GOT3 (cell line): ENCODE results near the gene PPP2R2D.

Experiments
- DNase-seq: peaks from one replicate; lab custom pipeline; 2025; ENCODE audit warnings: mixed read lengths; lab: John Stamatoyannopoulos, UW

PPP2R2D gene

GRCh38 chr10:131889755-131890154 is 11.1 kb upstream of the PPP2R2D start:
- no peak for DNase-seq

- no peak for DNase-seq
Measured at GRCh38 chr10:131890276-131891195, 10.3 kb upstream of the PPP2R2D start.

- no peak for DNase-seq
Measured at GRCh38 chr10:131891196-131891928, 9.4 kb upstream of the PPP2R2D start.

DNA sequence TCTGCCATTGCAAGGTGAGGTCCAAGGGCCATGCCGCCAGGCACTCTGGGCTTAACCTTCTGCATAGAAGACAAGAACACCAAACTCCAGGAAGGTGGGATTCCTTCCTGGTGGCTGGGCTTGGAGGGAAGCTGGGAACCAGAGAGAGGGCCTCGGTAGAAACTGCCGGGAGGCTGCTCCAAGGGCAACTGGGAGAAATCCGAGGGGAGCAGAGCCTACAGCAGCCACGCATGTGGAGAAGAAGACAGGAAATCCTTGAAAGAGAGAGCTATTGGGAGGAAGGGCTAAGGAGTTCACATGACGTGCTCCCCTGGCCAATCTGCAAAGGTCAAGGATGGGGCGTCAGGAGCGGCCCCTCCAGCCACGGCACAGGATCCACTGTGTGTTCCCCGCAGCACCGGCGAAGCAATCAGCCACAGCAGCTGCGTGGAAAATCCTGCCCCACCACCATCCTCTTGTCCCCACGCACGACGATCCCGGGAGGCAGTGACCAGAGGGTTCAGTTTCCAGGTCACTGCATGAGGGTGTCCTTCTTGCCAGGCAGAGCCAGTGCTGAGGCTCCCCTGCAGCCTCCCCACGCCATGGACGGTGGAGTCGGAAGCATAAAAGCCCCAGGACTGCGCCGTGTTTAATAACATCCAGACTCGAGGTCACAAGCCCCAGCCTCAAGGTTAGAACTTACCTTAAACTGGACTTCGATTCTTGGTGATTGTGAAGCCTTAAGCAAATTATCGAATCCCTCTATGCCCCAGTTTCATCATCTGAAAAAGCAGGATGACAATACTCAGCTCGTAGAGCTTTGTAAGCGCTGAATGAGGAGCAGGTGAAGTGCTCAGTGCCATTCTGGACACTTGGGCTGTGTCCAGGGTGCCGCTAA is 8.6 kb upstream of the PPP2R2D start:
- DNase-seq = no peak

GRCh38 chr10:131892806-131893675 is 7.8 kb upstream of the PPP2R2D start:
- DNase-seq = no peak

GRCh38 chr10:131895116-131895515 is 5.7 kb upstream of the PPP2R2D start:
- no peak for DNase-seq

DNA sequence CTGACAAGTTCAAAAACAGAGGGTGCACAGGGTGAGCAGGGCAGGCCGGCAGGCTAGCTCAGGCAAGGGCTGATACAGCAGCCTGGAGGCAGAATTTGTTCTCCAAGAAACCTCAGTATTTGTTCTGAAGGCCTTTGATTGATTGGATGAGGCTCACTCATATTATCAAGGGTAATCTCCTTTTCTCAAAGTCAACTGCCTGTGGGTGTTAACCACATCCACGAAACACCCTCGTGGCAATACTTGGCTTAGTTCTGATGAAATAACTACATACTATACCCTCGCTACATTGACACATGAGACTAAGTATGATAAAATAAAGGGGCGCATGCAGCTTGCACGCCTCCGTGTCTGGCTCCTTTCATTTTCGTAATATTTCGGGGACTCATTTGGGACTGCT is 4.4 kb upstream of the PPP2R2D start:
- DNase-seq = no peak

DNA sequence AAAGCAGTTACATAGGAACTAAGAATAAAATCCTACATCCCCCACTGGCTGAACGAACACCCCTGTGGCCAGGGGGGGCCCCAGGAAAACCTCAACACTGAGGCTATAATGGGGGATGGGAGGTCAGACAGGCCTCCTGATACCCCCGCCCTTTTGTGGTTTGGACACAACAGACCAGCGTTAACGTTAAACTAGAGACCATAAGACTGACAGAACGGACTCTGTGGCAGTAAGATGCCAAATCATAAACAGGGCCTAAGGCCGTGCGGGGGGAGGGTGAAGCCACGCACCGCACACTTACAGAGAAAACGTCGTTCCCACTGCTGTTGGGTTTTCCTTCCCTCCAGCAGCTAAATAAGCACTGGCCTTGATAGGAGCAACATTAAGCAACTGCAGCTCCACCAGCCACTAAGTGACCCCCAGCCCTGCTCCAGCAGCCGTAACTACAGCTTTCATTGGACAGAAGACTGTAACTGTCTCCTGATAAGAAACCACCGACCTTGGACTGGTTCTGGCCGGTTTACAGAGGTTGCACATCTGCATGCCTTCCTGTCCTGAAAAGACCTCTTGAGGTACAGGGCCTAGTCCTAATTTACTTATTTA is 3.4 kb upstream of the PPP2R2D start:
- DNase-seq = no peak

DNA sequence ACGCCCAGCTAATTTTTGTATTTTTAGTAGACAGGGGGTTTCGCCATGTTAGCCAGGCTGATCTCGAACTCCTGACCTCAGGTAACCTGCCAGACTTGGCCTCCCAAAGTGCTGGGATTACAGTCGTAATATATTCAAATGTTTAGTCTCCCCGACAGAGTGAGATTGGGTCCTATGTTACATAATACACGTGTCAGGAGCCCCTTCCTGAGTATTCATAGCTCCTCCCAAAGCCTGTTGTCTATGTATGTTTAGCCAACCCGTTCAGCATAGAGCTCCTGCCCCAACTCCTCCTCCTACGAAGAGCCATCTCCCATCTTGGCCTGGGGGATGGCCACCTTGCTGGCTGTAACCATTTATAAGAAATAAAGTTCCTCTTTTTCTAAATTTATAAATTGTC is 2.7 kb upstream of the PPP2R2D start:
- DNase-seq = no peak

GRCh38 chr10:131898713-131899112 is 2.1 kb upstream of the PPP2R2D start:
- no peak for DNase-seq

DNA sequence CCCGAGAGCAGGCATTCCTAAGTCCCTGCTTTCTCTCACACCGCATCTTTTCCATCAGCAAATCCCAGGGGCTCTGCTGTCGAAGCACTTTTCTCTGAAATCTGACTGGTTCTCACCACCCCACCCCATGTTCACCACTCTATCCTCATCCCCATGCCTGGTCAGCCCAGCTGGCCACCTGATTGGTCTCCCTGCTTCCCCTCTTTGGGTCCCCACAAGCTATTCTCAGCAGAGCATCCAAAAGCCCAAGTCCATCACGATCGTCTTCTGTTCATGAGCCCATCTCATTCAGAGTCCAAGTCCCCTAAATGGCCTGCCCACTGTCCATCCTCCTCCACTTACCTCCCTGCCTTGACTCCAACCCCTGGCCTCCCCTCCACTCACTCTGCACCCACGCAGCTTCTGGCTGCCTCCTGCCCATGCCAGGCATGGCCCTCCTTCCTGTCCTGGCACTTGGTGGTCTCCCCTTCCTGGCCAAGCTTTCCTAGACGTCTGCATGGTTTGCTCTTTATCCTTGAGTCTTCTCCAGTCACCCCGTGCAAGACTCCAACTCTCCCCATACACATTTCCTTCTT is 1.6 kb upstream of the PPP2R2D start:
- no peak for DNase-seq

- no peak for DNase-seq
Measured at GRCh38 chr10:131899695-131900349, 986 bp upstream of the PPP2R2D start.

GRCh38 chr10:131901181-131901829 is 497 bp downstream of the PPP2R2D start:
- no peak for DNase-seq

- no peak for DNase-seq
Measured at GRCh38 chr10:131902211-131902610, 1.4 kb downstream of the PPP2R2D start.

DNA sequence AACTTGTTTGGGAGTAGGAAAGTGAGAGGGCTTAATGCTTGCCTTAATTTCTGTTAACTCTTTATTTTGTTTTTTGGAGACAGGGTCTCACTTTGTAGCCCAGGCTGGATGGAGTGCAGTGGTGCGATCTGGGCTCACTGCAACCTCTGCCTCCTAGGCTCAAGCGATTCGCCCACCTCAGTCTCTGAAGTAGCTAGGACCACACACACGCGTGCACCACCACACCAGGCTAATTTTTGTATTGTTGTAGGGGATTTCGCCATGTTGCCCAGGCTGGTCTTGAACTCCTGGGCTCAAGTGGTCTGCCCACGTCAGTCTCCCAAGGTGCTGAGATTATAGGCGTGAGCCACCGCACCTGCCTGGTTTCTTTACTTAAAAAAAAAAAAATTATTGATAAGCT is 1.9 kb downstream of the PPP2R2D start:
- no peak for DNase-seq

DNA sequence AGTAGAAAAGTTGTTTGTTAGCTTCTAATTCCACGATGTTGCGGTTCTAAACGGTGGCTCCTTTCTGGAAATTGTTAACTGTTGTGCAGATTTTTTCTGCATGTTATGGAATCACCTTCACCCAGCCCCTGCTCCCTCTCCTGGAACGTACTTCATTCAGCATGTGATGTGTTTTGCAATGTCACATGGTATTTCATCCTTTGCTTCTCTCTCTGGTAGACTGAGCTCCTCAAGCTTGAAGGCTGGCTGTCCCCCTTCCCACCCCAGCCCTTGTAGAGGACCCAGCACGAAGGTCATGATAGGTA is 4.4 kb downstream of the PPP2R2D start:
- DNase-seq = no peak

DNA sequence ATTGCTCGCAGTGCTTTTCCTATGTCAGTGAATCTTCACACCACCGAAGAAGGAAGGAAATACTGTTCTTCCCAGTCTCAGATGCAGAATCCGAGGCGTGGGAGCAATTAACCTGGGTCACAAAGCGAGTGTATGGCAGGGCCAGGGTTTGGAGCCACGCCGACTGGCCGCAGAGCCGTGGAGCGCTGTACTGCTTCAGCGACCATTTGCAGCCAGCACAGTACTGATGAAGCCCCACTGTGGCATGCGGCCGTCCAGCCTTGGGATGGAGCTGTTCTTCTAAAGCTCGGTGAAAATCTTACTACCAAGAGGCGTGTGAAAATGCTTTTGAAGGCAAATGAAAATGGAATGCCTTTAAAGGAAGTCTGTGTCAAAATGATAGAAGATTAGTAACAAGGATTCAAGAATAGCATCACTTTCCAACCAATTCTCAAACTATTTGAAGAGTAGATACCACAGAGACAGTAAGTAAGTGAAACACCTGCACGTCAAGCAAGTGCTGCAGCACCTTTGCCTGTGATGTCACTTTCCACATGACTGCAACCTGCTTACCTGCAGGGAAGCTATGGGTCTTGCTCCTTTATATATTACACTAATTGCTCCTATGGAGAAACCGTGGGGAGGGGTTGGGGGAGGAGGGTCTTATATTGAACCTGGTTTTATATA is 4.9 kb downstream of the PPP2R2D start:
- DNase-seq = no peak

DNA sequence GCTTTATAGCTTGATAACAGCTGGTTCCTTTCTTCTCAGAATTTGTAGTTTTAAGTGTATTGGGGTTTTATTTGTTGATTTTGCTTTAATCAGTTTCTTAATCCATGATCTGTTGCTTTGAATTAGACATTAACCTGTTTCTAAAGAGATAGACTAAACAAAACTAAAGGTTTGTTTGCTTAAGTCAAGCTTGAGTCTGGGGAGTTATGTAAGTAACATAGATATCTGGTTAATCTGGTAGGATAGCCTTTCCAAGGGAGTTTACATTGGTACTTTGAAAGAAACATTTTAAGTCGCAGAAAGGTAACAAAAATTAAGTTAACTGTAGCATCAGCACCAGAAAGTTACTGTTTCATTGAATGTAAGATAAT is 5.4 kb downstream of the PPP2R2D start:
- no peak for DNase-seq

DNA sequence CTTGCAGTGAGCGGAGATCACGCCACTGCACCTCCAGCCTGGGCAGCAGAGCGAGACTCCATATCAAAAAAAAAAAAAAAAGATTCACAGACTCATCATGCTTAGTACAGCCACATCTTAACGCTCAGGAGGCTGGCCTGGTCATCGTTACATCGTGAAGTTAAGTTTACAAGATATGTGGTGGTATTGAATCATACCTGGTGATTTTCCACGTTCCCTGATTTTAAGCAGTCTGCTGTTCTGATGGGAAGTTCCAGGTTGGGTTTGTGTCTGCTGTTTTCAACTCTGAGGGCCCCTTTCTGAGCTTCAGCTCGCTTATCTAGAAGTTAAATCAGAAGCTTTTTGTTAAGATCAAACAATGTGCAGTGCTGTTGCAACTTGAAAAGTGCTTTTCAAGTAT is 6.9 kb downstream of the PPP2R2D start:
- DNase-seq = no peak
